ENCODE data around the gene SYT2. TPM values are rescaled to one million over a fixed set of nuclear protein-coding genes. Genes with fewer than 3 reads are reported as not detected.
A peak's percentile ranks its signal among the peaks of the same experiment; 100 is the strongest.

The SYT2 gene
- total and polyA plus RNA-seq, 2 donors (not counting 1 experiment from before 2014, with no cell fraction given), result 0.03 TPM; not detected in 1

- Histone ChIP-seq H3K9me3 (ENCODE audit: control insufficient read depth, insufficient read depth, low read depth, low read length) (no peaks in the 10 kb centered on the region), H4K20me1 (ENCODE audit: control insufficient read depth, extremely low read depth, insufficient read depth, low read length) (no peaks in the 10 kb centered on the region), H3K79me2 (ENCODE audit: control insufficient read depth, insufficient read depth, low read length) (no peaks in the 10 kb centered on the region), H3K9ac (ENCODE audit: insufficient read depth, low read length) (no peak overlapping the region), H3K36me3 (ENCODE audit: control insufficient read depth, insufficient read depth, low read length) (peaks cover 9% of the 10 kb centered on the region), H3K27me3 (ENCODE audit: control insufficient read depth, insufficient read depth, low read length) (no peaks in the 10 kb centered on the region), H3K4me2 (ENCODE audit: extremely low read depth, insufficient read depth, low read length) (no peak overlapping the region), H2AFZ (ENCODE audit: low read length) (no peak overlapping the region), H3K27ac (ENCODE audit: insufficient read depth, low read length) (no peak overlapping the region), H3K4me1 (ENCODE audit: control insufficient read depth, extremely low read depth, insufficient read depth, low read length) (no peaks in the 10 kb centered on the region), H3K4me3 (replicated peaks in 1 of 4; ENCODE audit: control extremely low read depth in 1 of 4, insufficient read depth in 1 of 4, low read depth in 3 of 4, low read length in 4 of 4) (no peak overlapping the region)
- TF ChIP-seq EZH2 (IDR thresholded peaks at IDR 0.05; ENCODE audit: low read length, missing control alignments) (no peak), CTCF (conservative IDR thresholded peaks at IDR 0.05 in 1 of 2, IDR thresholded peaks at IDR 0.05 in 1 of 2; ENCODE audit: low read depth in 1 of 2, low read length in 2 of 2) (no peak)
- peak in 1 of 2 donors; percentile 34 for DNase-seq (ENCODE audit: low read depth in 2 of 2)
Observed at GRCh38 chr1:202752774-202753173, 42.5 kb upstream of the SYT2 start.

GRCh38 chr1:202750761-202751160 lies 40.5 kb upstream of the SYT2 start:
- no peak for DNase-seq (ENCODE audit: low read depth in 2 of 2)
- no peak overlapping the region for H2AFZ ChIP-seq (ENCODE audit: low read length)
- H3K9ac ChIP-seq (ENCODE audit: insufficient read depth, low read length), result no peak overlapping the region
- H3K4me2 ChIP-seq (ENCODE audit: extremely low read depth, insufficient read depth, low read length), result no peak overlapping the region
- H3K27me3 ChIP-seq (ENCODE audit: control insufficient read depth, insufficient read depth, low read length), result no peaks in the 10 kb centered on the region
- H3K27ac ChIP-seq (ENCODE audit: insufficient read depth, low read length), result no peak overlapping the region
- H3K79me2 ChIP-seq (ENCODE audit: control insufficient read depth, insufficient read depth, low read length), result no peaks in the 10 kb centered on the region
- H3K4me3 ChIP-seq (replicated peaks in 1 of 4; ENCODE audit: control extremely low read depth in 1 of 4, insufficient read depth in 1 of 4, low read depth in 3 of 4, low read length in 4 of 4), result no peak overlapping the region
- H4K20me1 ChIP-seq (ENCODE audit: control insufficient read depth, extremely low read depth, insufficient read depth, low read length), result no peaks in the 10 kb centered on the region
- TF ChIP-seq CTCF (conservative IDR thresholded peaks at IDR 0.05 in 1 of 2, IDR thresholded peaks at IDR 0.05 in 1 of 2; ENCODE audit: low read depth in 1 of 2, low read length in 2 of 2), result no peak
- no peak for TF ChIP-seq EZH2 (IDR thresholded peaks at IDR 0.05; ENCODE audit: low read length, missing control alignments)
- H3K4me1 ChIP-seq (ENCODE audit: control insufficient read depth, extremely low read depth, insufficient read depth, low read length), result no peaks in the 10 kb centered on the region
- H3K9me3 ChIP-seq (ENCODE audit: control insufficient read depth, insufficient read depth, low read depth, low read length), result no peaks in the 10 kb centered on the region
- H3K36me3 ChIP-seq (ENCODE audit: control insufficient read depth, insufficient read depth, low read length), result peaks cover 10% of the 10 kb centered on the region

GRCh38 chr1:202750024-202750423 lies 39.8 kb upstream of the SYT2 start:
- Histone ChIP-seq H3K9ac (ENCODE audit: insufficient read depth, low read length) (no peak overlapping the region), H3K27ac (ENCODE audit: insufficient read depth, low read length) (no peak overlapping the region), H3K27me3 (ENCODE audit: control insufficient read depth, insufficient read depth, low read length) (no peaks in the 10 kb centered on the region), H3K9me3 (ENCODE audit: control insufficient read depth, insufficient read depth, low read depth, low read length) (no peaks in the 10 kb centered on the region), H3K79me2 (ENCODE audit: control insufficient read depth, insufficient read depth, low read length) (no peaks in the 10 kb centered on the region), H4K20me1 (ENCODE audit: control insufficient read depth, extremely low read depth, insufficient read depth, low read length) (no peaks in the 10 kb centered on the region), H3K36me3 (ENCODE audit: control insufficient read depth, insufficient read depth, low read length) (peaks cover 14% of the 10 kb centered on the region), H3K4me3 (replicated peaks in 1 of 4; ENCODE audit: control extremely low read depth in 1 of 4, insufficient read depth in 1 of 4, low read depth in 3 of 4, low read length in 4 of 4) (no peak overlapping the region), H3K4me1 (ENCODE audit: control insufficient read depth, extremely low read depth, insufficient read depth, low read length) (no peaks in the 10 kb centered on the region), H3K4me2 (ENCODE audit: extremely low read depth, insufficient read depth, low read length) (no peak overlapping the region), H2AFZ (ENCODE audit: low read length) (no peak overlapping the region)
- TF ChIP-seq EZH2 (IDR thresholded peaks at IDR 0.05; ENCODE audit: low read length, missing control alignments) (no peak), CTCF (conservative IDR thresholded peaks at IDR 0.05 in 1 of 2, IDR thresholded peaks at IDR 0.05 in 1 of 2; ENCODE audit: low read depth in 1 of 2, low read length in 2 of 2) (no peak)
- no peak for DNase-seq (ENCODE audit: low read depth in 2 of 2)
